GM12878 (cell line): Measurements from ENCODE around the gene BCAN.

Experiments used
- CEBPB ChIP-seq, 2 experiments: fragments of 150-350 bp in 1 of 2; IDR thresholded peaks; 2 replicates each; pipeline ENCODE4 v1.6.1; 2012 to 2014; ENCODE audit warnings: low read depth in 2 of 2, low read length in 2 of 2, borderline replicate concordance in 1 of 2, inconsistent platforms in 1 of 2
- POLR2A ChIP-seq: IDR thresholded peaks from 2 replicates; pipeline ENCODE4 v1.6.1; 2011; ENCODE audit warnings: low read depth, mild to moderate bottlenecking, low read length
- RAD21 ChIP-seq: IDR thresholded peaks from 2 replicates; pipeline ENCODE4 v1.6.1; 2011; ENCODE audit warnings: mild to moderate bottlenecking, low read depth, low read length, moderate library complexity; ENCODE audit not compliant: insufficient read depth
- SP1 ChIP-seq: IDR thresholded peaks from one replicate; pipeline ENCODE4 v1.6.1; 2011; ENCODE audit warnings: low read depth, low read length
- TF ChIP-seq, protein P1 (sequence below): IDR thresholded peaks from 2 replicates; pipeline ENCODE4 v1.6.1; 2011; ENCODE audit warnings: low read depth, mild to moderate bottlenecking, low read length, moderate library complexity, borderline replicate concordance; ENCODE audit errors: extremely low read depth

GRCh38 chr1:156655151-156655903 lies 13.4 kb downstream of the BCAN start:
- TF ChIP-seq POLR2A (no peak), RAD21 (no peak), CEBPB (IDR thresholded peaks at IDR 0.05; ENCODE audit: borderline replicate concordance in 1 of 2, low read depth in 2 of 2, low read length in 2 of 2) (no peak), SP1 (no peak)
- TF ChIP-seq, protein P1, sequence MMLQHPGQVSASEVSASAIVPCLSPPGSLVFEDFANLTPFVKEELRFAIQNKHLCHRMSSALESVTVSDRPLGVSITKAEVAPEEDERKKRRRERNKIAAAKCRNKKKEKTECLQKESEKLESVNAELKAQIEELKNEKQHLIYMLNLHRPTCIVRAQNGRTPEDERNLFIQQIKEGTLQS = no peak
